Activated CD4-positive, CD25-positive, alpha-beta regulatory T cell treated with anti-CD3 and anti-CD28 coated beads, Interleukin-2, amount 50 U/mL, for 72 hours (primary cell): ENCODE data around the gene TMEM59.

Source experiments
- DNase-seq: peaks from one replicate; pipeline ENCODE4 v3.0.0; 2021

The TMEM59 gene

DNA sequence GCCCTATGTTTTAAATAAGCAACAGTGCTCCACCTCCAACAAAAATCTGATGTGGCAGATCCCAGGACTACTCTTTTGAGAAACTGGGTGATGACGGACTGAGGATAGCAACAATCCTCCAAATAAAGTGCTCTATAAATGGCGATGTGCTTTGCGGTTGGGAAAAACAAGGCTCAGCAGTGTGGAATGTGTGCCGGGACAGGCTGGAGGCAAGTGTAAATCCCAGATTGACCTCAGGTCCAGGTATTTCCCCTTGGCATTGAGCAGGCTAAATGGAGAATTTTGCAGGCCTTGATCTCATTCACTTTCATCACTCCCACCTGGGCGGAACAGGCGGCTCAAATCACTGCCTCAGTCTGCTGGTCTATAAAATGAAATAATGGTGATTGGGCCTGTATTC is 71.8 kb downstream of the TMEM59 start:
- no peak for DNase-seq

DNA sequence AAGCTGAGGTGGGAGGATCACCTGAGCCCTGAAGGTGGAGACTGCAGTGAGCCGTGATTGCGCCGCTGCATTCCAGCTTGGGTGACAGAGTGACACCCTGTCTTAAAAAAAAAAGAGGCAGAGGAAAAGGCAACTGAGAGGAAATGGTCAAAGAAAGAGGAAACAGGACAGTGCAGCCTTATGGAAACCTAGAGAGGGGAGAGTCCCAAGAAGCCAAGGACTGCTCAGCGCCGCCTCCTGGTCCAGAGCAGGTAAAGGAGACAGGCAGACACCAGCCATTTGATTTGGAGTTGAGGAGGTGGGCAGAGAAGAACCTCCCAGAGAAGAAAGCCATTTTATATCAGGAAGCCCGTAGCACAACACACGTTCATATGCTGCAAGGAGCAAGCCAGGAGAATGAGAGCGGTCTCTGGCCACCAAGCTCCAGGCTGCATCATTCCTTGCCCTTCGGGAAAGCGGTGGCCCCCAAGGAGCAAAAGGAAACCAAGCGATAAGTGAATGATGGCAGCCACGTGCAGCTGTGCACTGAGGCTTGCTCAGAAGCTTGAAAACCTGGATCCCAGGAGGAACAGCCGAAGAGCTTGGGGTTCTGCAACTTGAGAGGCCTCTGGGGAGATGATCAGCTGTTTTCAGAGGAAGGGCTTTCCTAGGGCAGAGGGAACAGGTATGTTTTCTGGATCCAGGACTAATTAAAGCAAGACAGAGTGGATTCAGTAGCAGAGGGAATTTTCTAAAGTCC is 73.1 kb downstream of the TMEM59 start:
- no peak for DNase-seq
